Measurements from ENCODE around the gene PATL2.

DNA sequence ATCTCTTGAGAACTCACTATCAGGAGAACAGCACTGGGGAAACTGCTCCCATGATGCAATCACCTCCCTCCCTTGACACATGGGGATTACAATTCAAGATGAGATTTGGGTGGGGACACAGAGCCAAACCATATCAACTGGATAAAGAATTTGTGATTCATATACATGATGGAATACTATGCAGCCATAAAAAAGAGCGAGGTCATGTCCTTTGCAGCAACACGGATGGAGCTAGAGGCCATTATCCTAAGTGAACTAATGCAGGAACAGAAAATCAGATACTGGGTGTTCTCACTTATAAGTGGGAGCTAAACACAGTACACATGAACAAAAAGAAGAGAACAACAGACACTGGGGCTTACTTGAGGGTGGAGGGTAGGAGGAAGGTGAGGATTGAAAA lies 64.7 kb downstream of the PATL2 start:
- TF ChIP-seq CTCF (IDR thresholded peaks at IDR 0.05; ENCODE audit: insufficient read depth, low read length) = no peak
- TF ChIP-seq POLR2AphosphoS5 (IDR thresholded peaks at IDR 0.05; ENCODE audit: low read depth) = no peak
- TF ChIP-seq GABPA (IDR thresholded peaks at IDR 0.05; ENCODE audit: low read depth) = no peak
- TF ChIP-seq SPI1 (IDR thresholded peaks at IDR 0.05; ENCODE audit: borderline replicate concordance, low read depth) = no peak
